ENCODE measurements around the gene ERGIC2. TPM values are rescaled to one million over a fixed set of nuclear protein-coding genes. Genes with fewer than 3 reads are reported as not detected.

The ERGIC2 gene
- total RNA-seq, 1 experiment from 2014 or later, result 99.3 TPM

Other genes starting within 250 kb of the ERGIC2 start
- gene FAR2, start 231.9 kb downstream of the ERGIC2 start, total RNA-seq (2014; rRNA removed; shearing (Covaris generic); ENCODE audit: low replicate concordance), result not detected in 2 replicates
- gene OVCH1, start 116.5 kb upstream of the ERGIC2 start, total RNA-seq (2014; rRNA removed; shearing (Covaris generic); ENCODE audit: low replicate concordance), result not detected in 2 replicates